ENCODE data around the gene NCOR2.
"Not testable (repeated sequence)": the region's sequence is repeated elsewhere in the genome, so short reads cannot be mapped to it uniquely, and the experiment has no call there.

NCOR2 gene

GRCh38 chr12:124599074-124599999 is 31.9 kb upstream of the NCOR2 start:
- FAIRE-seq: no peak

GRCh38 chr12:124597041-124597440 is 29.6 kb upstream of the NCOR2 start:
- no peak for FAIRE-seq

- no peak for FAIRE-seq
Measured at GRCh38 chr12:124595444-124595843, 28.0 kb upstream of the NCOR2 start.

GRCh38 chr12:124594851-124595250 is 27.4 kb upstream of the NCOR2 start:
- no peak for FAIRE-seq

- FAIRE-seq: no peak
Measured at GRCh38 chr12:124593851-124594401, 26.5 kb upstream of the NCOR2 start.

GRCh38 chr12:124593176-124593575 is 25.8 kb upstream of the NCOR2 start:
- FAIRE-seq: no peak

GRCh38 chr12:124592481-124593160 is 25.2 kb upstream of the NCOR2 start:
- no peak for FAIRE-seq

- FAIRE-seq: no peak
Measured at GRCh38 chr12:124592050-124592449, 24.6 kb upstream of the NCOR2 start.

- FAIRE-seq: no peak
Measured at GRCh38 chr12:124590447-124590846, 23.0 kb upstream of the NCOR2 start.

- FAIRE-seq: no peak
Measured at GRCh38 chr12:124588751-124589267, 21.4 kb upstream of the NCOR2 start.

GRCh38 chr12:124588018-124588634 is 20.7 kb upstream of the NCOR2 start:
- FAIRE-seq: no peak

- no peak for FAIRE-seq
Measured at GRCh38 chr12:124586756-124587155, 19.3 kb upstream of the NCOR2 start.

GRCh38 chr12:124584494-124584893 is 17.1 kb upstream of the NCOR2 start:
- not testable (repeated sequence) for FAIRE-seq

GRCh38 chr12:124583854-124584253 is 16.4 kb upstream of the NCOR2 start:
- FAIRE-seq: no peak

- no peak for FAIRE-seq
Measured at GRCh38 chr12:124582108-124582424, 14.7 kb upstream of the NCOR2 start.

GRCh38 chr12:124581307-124582107 is 14.1 kb upstream of the NCOR2 start:
- no peak for FAIRE-seq

- FAIRE-seq: no peak
Measured at GRCh38 chr12:124579921-124580517, 12.6 kb upstream of the NCOR2 start.

- no peak for FAIRE-seq
Measured at GRCh38 chr12:124578854-124579253, 11.4 kb upstream of the NCOR2 start.

GRCh38 chr12:124578445-124578844 is 11.0 kb upstream of the NCOR2 start:
- no peak for FAIRE-seq

- FAIRE-seq: no peak
Measured at GRCh38 chr12:124577986-124578385, 10.6 kb upstream of the NCOR2 start.

GRCh38 chr12:124577374-124577773 is 10.0 kb upstream of the NCOR2 start:
- no peak for FAIRE-seq
